Erythroblast (primary cell): ENCODE data around the gene DHRS7B.

Experiments
- GATA1 ChIP-seq: IDR thresholded peaks from 2 replicates; pipeline ENCODE4 v1.6.1; 2011; ENCODE audit warnings: low read depth, mild to moderate bottlenecking, control low read depth, low read length, moderate library complexity
- POLR2A ChIP-seq: IDR thresholded peaks from 2 replicates; pipeline ENCODE4 v1.6.1; 2011; ENCODE audit warnings: mild to moderate bottlenecking, low read length

- no peak for TF ChIP-seq POLR2A
- no peak for TF ChIP-seq GATA1
Measured at GRCh38 chr17:21106316-21106715, 20.4 kb upstream of the DHRS7B start.
